ENCODE measurements around the gene SLC2A5.
"Not testable (repeated sequence)": the region's sequence is repeated elsewhere in the genome, so short reads cannot be mapped to it uniquely, and the experiment has no call there.

Gene SLC2A5

DNA sequence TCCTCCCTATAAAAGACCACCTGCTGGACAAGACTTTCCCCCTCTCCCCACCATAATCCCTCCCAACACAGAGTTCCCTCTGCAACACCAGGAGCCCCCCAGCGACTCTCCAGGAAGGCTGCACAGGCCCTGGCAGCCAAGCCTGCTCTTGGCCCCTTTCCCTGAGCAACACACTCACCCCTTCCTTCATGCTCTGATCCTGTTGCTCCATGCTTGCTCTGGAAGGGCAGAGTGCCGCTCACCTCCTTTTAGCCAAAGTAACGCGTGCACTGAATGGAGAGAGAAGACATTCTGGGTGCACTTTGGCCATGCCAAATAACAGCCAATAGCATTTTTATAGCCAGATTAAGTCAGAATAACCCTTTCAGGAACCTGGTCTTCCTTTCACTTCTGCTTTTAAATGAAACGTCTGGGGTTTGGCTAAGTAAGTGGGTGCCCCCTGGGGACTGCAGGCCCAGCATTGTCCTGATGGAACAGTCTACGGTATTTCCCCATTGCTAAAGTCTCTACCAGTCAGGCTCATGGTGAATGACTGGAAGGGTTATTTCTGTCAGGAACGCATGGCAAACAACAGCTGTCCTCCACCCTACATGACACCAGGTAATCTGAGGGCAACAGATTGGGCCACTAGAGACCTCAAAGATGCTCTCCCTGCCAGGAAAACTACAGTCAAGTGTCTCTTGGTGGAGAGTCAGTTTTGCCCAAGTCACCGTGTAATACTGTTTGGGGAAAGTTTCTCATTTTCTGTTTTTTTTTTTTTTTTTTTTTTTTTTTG is at the start of gene SLC2A5:
SLC2A5 (minus strand) TSS at position 310 of the 775 bp plus-strand sequence; CDS start at position 211, 99 bp downstream.
- DNase-seq: no peak

DNA sequence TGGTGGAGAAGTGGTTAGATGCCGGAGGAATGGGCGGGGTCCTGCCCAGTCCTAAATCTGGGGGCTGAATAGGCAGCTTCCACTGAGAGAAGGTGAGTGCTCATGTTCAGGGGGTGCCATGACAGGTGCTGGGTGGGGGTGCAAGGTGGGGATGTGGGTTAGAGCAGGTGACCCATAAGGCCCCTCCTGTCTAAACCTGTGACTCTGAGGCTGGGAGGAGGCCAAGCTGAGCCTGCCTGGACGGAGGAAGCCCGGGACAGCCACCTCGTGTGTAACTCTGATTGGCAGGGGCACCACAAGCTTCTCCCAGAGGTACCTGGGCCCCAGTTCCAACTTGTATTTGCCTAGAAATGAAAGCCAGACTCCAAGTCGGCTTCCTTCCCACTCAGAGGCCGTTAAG is 48.8 kb upstream of the SLC2A5 start:
- DNase-seq: no peak

DNA sequence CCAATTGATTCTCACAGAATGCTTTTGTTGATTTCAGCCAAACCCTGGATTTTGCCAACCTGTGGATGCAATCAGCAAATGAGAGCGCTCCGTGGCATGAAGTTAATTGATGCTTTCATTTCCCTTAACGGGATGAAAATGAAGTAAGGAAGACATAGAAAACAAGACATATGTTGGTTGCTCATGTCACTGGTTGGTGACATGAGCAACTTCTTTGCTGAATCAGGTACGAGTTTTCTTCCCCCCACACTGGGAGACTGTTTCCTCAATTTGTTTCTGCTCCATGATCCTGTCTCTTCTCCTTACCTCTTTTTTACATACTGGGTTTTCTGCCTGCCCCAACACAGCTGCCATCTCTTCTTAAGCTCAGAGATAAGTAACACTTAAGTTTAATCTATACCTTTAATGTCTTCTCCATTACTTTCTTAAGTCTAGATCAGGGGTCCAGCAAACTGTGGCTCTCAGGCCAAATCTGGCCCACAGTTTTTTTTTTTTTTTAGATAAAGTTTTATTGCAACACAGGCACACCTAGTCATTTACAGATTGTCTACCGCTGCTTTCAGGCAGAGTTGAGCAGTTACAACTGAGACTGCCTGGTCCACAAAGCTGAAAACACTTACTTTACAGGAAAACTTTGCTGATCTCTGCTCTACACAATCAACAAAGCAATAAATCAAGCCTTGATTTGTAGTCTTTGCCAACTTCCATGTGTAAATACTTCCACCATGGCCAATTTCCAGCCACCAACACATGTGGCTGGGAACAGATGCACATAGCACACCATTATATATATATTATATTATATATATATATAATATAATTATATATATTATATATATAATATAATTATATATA is 46.1 kb upstream of the SLC2A5 start:
- no peak for DNase-seq

DNA sequence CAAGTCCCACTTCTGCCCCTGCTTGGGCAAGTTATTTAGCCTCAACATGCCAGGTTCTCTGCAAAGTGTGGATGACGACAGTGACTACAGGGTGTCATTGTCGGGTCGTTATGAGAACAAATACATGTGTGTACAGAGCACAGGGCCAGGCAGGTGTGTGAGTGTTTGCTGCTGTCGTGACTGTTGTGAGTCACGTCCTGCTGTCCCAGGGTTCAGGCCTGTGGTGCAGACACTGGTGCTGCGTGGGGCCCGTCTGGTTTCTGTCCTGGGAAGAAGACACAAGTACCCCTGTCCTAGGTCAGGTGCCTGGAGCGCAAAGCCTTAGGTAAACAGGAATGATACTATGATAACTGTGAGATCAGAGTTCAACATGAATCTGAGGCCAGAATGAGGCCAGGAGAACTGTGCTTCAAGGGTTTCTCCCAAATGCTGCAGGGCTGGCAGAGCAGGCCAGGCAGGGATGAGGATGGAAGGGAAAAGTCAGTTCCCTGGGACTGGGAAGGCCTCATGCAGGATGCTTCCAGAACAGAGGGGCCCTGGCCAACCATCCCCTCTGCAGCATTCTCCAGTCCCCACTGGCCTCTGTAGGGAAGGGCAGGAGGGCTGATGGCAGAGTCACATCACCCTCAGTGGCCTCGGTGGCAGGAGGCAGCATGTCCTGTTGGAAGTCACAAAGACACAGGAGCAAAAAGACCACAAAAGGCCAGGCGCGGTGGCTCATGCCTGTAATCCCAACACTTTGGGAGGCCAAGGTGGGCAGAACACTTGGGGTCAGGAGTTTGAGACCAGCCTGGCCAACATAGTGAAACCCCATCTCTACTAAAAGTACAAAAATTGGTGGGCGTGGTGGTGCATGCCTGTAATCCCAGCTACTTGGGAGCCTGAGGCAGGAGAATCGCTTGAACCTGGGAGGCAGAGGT is 43.8 kb upstream of the SLC2A5 start:
- DNase-seq: peak; percentile 63

GRCh38 chr1:9111957-9112356 is 42.5 kb upstream of the SLC2A5 start:
- DNase-seq: no peak

DNA sequence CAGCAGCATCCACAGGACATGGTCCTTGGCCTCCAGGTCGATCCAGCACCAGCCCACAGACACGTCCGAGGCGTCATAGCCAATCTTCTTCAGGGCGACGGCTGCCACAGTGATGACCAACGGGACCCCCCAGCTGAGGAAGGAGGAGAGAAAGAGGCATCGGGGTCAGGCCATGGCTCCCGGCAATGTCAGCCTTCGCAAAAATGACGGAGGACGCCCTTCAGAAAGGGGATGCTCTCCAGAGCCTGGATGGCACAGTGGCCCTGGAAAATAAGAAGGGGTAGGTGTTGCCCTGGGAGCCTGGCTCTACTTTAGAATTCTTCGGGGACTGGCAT is 41.9 kb upstream of the SLC2A5 start:
- no peak for DNase-seq

DNA sequence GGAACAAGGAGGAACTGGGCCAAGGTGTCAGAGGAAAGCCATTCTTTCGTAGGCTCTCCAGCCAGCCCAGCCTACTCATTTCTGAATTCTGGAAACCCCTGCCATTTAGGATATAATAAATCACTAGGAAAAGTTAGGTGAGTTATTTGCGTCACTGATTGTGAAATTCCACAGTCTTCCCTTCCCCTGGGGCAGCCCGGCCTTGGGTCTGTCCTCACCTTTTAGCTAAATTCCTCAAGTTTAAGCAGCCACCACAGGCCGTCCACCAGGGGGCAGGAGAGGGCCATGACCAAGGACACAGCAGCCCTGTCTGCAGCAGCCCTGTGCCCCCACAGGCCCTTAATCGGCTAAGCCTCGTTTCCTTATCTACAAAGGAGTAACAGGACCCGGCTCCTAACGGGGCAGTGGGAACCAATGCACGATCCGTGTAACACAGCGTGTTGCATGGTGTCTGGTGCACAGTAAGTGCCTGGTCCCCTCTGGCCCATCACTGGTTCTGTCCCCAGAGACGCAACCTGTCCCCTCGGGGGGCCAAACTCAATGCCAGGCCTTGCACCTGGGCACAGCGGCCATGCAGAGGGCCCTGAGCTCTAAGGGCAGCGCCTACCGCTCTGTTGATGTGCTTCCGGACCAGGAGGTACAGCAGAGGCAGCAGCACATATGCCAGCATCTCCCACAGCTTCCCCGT is 41.4 kb upstream of the SLC2A5 start:
- peak; percentile 62 for DNase-seq

GRCh38 chr1:9108056-9108665 is 38.7 kb upstream of the SLC2A5 start:
- no peak for DNase-seq

- no peak for DNase-seq
Observed at GRCh38 chr1:9107136-9107535, 37.7 kb upstream of the SLC2A5 start.

DNA sequence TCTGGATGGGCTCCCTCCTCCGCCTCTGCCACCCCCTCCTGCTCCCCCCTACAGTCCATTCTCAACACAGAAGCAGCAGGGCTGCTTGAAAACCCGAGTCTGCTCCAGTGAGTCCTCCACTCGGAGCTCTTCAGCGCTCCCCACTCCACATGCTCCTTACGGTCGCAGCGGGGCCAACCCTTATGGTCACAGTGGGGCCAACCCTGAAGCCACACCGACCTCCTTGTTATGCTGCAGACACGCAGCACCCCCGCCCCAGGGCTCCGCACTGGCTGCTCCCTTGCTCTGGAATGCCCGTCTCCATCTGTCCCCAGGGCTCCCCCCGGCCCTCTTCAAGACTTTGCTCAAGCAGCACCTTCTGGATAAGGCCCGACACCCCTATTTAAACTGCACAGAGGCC is 36.9 kb upstream of the SLC2A5 start:
- DNase-seq: no peak

- DNase-seq: no peak
Observed at GRCh38 chr1:9105336-9105867, 36.0 kb upstream of the SLC2A5 start.

- DNase-seq: no peak
Observed at GRCh38 chr1:9101510-9102146, 32.2 kb upstream of the SLC2A5 start.

DNA sequence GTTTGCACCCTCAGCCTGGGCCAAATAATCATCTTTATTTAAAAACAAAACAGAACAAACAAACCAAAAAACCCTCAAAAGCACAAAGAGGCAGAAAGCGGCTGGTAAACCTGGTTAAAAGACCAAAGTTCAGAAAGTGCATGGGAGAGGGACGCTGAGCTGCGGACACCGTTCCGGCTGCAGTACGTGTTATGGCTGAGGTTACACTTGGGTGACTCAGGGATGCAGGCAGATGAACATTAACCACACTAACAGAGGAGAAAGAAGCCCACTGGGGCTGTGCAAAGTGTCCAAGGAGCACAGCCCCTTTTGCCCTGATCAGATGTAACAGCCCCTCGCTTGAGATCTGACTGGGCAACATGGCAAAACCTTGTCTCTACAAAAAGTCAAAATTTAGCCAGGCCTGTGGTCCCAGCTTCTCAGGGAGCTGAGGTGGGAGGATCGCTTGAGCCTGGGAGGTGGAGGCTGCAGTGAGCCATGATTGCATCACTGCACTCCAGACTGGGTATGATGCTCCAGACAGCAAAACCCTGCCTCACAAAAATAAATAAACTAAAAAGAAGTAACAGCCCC is 31.1 kb upstream of the SLC2A5 start:
- DNase-seq: no peak

DNA sequence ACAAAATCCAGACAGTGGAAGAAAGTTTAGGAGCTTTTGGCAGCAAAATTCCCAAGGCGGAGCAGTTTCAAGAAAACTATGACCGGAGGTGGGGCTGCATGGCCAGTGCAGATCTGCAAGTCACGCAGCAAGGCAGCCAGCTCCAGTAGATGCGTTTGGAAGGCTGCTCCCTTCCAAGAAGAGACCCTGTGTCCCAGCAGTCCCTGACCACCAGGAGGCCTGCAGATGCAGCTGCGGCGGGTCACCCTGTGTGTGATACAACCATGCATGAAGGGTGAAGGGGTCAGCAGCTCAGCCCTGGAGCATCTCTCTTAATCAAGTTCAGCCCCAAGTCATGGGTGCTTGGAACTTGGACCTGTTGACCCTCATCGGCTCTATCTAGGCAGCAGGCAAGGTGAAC is 30.1 kb upstream of the SLC2A5 start:
- DNase-seq: no peak

- DNase-seq: no peak
Observed at GRCh38 chr1:9097947-9098705, 28.7 kb upstream of the SLC2A5 start.

- no peak for DNase-seq
Observed at GRCh38 chr1:9095818-9096217, 26.4 kb upstream of the SLC2A5 start.

DNA sequence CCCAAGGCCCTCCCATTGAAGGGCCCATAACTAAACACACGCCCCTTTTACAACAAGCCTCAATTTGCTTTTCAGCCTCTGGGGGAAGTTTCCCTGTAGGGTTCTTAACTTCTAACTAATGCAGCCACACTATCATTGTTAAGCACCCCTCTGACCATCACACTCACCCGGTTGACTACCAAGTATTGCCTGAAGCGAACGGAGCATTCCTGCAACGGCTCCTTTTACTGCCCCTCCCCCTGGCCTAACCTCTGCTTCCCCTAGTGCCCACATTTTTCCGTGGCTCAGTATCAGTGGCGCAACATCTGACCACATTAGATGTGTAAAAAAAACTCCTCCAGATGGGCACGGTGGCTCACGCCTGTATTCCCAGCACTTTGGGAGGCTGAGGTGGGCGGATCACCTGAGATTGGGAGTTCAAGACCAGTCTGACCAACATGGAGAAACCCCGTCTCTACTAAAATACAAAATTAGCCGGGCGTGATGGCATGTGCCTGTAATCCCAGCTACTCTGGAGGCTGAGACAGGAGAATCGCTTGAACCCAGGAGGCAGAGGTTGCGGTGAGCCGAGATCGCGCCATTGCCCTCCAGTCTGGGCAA is 24.7 kb upstream of the SLC2A5 start:
- DNase-seq: not testable (repeated sequence)

GRCh38 chr1:9093581-9093980 is 24.1 kb upstream of the SLC2A5 start:
- no peak for DNase-seq

- DNase-seq: no peak
Observed at GRCh38 chr1:9093091-9093490, 23.7 kb upstream of the SLC2A5 start.

DNA sequence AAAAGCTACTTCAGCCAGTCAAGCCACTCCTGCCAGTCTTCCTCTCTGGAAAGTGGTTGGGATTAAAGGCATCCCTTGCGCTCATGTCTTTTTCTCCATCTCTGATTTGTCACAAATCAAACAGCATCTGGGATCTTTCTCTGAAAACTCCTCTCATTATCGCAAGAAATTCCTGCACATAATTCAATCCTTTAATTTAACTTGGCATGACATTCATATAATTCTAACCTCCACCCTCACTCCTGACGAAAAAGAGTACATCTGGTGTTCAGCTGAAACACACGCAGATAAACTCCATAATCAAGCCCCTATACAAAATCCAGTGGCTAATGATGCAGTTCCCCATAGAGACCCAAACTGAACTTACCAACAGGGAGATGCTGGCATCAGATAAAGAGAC is 19.4 kb upstream of the SLC2A5 start:
- no peak for DNase-seq
